Testis (tissue), 2 donors: Measurements from ENCODE around the gene KRTAP20-3.

Experiments
- CTCF ChIP-seq, 3 experiments: fragments of 450-650 bp in 2 of 3; fragments of 200-600 bp in 1 of 3; sonication (generic) in 1 of 3; IDR thresholded peaks; one replicate each; pipeline ENCODE4 v1.5.1; 2016 to 2019; ENCODE audit warnings: antibody characterized with exemption in 3 of 3, mild to moderate bottlenecking in 2 of 3, moderate library complexity in 1 of 3
- POLR2A ChIP-seq: fragments of 450-650 bp; IDR thresholded peaks from one replicate; pipeline ENCODE4 v1.6.1; 2017; ENCODE audit warnings: antibody characterized with exemption, mild to moderate bottlenecking, moderate library complexity

- TF ChIP-seq CTCF (IDR thresholded peaks at IDR 0.05) = no peak
- no peak for TF ChIP-seq POLR2A
Observed at GRCh38 chr21:30612132-30612531, 30.5 kb upstream of the KRTAP20-3 start.
